GM10266 (cell line): ENCODE measurements around the gene RCL1.
"Not testable (repeated sequence)": the region's sequence is repeated elsewhere in the genome, so short reads cannot be mapped to it uniquely, and the experiment has no call there.

Experiments
- DNase-seq: peaks from one replicate; pipeline ENCODE4 v3.0.0; 2012; ENCODE audit errors: extremely low spot score
- CTCF ChIP-seq: IDR thresholded peaks from 2 replicates; pipeline ENCODE4 v1.5.1; 2012; ENCODE audit warnings: mild to moderate bottlenecking, low read depth; ENCODE audit not compliant: control insufficient read depth, insufficient read depth; ENCODE audit errors: missing control alignments

Gene RCL1

GRCh38 chr9:4784403-4784802 lies 8.3 kb upstream of the RCL1 start:
- TF ChIP-seq CTCF: no peak
- no peak for DNase-seq

DNA sequence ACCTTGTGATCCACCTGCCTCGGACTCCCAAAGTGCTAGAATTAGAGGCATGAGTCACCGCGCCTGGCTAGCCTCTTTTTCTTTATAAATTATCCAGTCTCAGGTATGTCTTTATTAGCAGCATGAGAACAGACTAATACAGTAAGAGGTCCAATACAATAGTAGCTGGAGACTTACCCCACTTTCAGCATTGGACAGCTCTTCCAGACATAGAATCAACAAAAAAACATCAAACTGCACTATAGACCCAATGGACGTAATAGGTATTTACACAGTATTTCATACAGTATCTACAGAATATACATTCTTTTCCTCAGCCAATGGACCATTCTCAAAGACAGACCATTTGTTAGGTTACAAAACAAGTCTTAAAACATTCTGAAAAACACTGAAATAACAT lies 6.1 kb upstream of the RCL1 start:
- DNase-seq: no peak
- no peak for TF ChIP-seq CTCF

GRCh38 chr9:4787876-4788275 lies 4.9 kb upstream of the RCL1 start:
- no peak for DNase-seq
- no peak for TF ChIP-seq CTCF

DNA sequence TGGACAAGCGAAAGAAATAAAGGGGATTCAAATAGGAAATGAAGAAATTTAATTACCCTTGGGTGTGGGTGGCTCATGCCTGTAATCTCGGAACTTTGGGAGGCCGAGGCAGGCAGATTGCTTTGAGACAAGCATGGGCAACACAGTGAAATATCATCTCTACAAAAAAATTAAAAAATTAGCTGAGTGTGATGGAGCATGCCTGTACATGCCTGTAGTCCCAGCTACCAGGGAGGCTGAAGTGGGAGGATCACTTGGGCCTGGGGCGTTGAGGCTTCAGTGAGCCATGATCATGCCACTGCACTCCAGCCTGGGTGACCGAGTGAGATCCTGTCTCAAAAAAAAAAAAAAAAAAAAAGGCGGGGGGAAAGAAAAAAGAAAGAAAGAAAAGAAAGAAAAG lies 4.0 kb upstream of the RCL1 start:
- TF ChIP-seq CTCF: no peak
- DNase-seq: no peak

GRCh38 chr9:4792054-4792571 lies 631 bp upstream of the RCL1 start:
- TF ChIP-seq CTCF: no peak
- DNase-seq: no peak

GRCh38 chr9:4793459-4794395 lies 983 bp downstream of the RCL1 start:
- TF ChIP-seq CTCF: no peak
- DNase-seq: no peak

DNA sequence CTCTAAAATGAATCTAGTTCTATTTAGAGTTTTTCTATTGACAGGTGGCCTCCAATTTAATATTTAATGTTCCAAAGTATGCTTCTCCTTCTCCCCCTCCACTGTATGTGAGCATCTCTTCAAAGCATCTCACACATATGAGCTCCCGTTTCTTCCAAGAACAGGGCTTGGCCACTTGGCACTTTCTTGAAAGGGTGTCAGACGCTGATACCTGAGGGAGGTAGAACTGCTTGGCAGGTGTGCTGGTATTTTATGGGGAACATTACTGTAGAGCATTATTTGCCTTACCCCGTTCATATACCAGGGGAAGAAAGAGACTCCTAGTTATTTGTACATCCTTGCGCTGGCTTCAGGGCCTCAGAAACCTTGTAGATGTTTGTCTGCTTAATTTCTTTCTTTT lies 1.9 kb downstream of the RCL1 start:
- no peak for TF ChIP-seq CTCF
- DNase-seq: no peak

DNA sequence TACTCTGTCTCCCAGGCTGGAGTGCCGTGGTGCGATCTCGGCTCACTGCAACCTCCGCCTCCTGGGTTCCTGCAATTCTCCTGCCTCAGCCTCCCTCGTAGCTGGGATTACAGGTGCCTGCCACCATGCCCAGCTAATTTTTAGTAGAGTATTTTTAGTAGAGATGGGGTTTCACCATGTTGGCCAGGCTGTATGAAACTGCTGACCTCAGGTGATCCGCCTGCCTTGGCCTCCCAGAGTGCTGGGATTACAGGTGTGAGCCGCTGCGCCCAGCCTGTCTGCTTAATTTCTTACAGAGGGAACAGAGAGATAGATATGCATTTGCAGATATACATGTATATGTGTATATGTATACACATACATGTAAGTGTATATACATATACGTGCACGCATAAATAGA lies 2.4 kb downstream of the RCL1 start:
- DNase-seq: not testable (repeated sequence)
